Esophagus muscularis mucosa (tissue), 4 donors: ENCODE results near the gene MTM1. TPM values are rescaled to one million over a fixed set of nuclear protein-coding genes. Genes with fewer than 3 reads are reported as not detected.
A peak's percentile ranks its signal among the peaks of the same experiment; 100 is the strongest.

Source experiments
- DNase-seq: peaks from one replicate; pipeline ENCODE4 v3.0.0-alpha.2; 2017; ENCODE audit errors: extremely low spot score
- H3K27ac ChIP-seq, 4 donors: fragments of 200-600 bp; sonication (generic); replicated peaks in 1 of 4; 1 replicate in 3 of 4; 2 replicates in 1 of 4; pipeline ENCODE4 v1.5.1; 2016 to 2019; ENCODE audit warnings: mild to moderate bottlenecking in 1 of 4
- H3K27me3 ChIP-seq, 4 donors: fragments of 200-600 bp; sonication (generic); one replicate each; pipeline versions ENCODE4 v1.5.1 to v1.6.0; 2016 to 2019
- H3K36me3 ChIP-seq, 4 donors: fragments of 200-600 bp; sonication (generic); one replicate each; pipeline ENCODE4 v1.5.1; 2016 to 2019
- H3K4me1 ChIP-seq, 4 donors: fragments of 200-600 bp; sonication (generic); one replicate each; pipeline ENCODE4 v1.5.1; 2016 to 2019
- H3K4me3 ChIP-seq, 4 donors: fragments of 200-600 bp; sonication (generic); 1 replicate in 2 of 4; 2 replicates in 2 of 4; pipeline ENCODE4 v1.5.1; 2016 to 2019; ENCODE audit warnings: mild to moderate bottlenecking in 4 of 4, moderate library complexity in 1 of 4
- H3K9me3 ChIP-seq, 4 donors: fragments of 200-600 bp; sonication (generic); 1 replicate in 3 of 4; 2 replicates in 1 of 4; pipeline ENCODE4 v1.5.1; 2016 to 2019
- CTCF ChIP-seq, 3 experiments: fragments of 200-600 bp in 2 of 3; fragments of 450-650 bp in 1 of 3; sonication (generic) in 2 of 3; IDR thresholded peaks; one replicate each; pipeline ENCODE4 v1.5.1; 2017 to 2019; ENCODE audit warnings: antibody characterized with exemption in 3 of 3, mild to moderate bottlenecking in 2 of 3, moderate library complexity in 1 of 3
- EP300 ChIP-seq: sonication (generic); formaldehyde crosslinking; IDR thresholded peaks from one replicate; pipeline ENCODE4 v1.6.1; 2017; ENCODE audit warnings: antibody characterized with exemption
- POLR2A ChIP-seq: fragments of 450-650 bp; IDR thresholded peaks from one replicate; pipeline ENCODE4 v1.6.1; 2017; ENCODE audit warnings: antibody characterized with exemption, moderate library complexity, mild to moderate bottlenecking, low read depth
- POLR2AphosphoS5 ChIP-seq, 2 donors: sonication (generic); formaldehyde crosslinking; IDR thresholded peaks; one replicate each; pipeline ENCODE4 v1.6.1; 2017; ENCODE audit warnings: antibody characterized with exemption in 2 of 2
- WGBS: methylation state at CpG from one replicate; pipeline ENCODE4 v1.1.5; 2018; 5-methylcytosine and 5-hydroxymethylcytosine counted together
- intact Hi-C: fragments of 100-400 bp; cut with DNase I; formaldehyde crosslinking; loops from one replicate; pipeline ENCODE4 v1.15.1; 2023
- total RNA-seq, 4 donors: library from RNA; depleted of rRNA; stranded (reverse); fragments of >200 nt; gene quantifications; one replicate each; pipeline versions ENCODE4 v1.1.0 to v1.2.1, GENCODE V29; 2016

Gene MTM1
- 10 to 100 TPM in 3 of 4 donors, 1 to 10 TPM in 1; 7.9 to 15.5 (median 11.4) TPM for total RNA-seq

- no peaks in the 10 kb centered on the region for H3K27me3 ChIP-seq
- intact Hi-C loops: no loop called here
Observed at GRCh38 chrX:150568320-150569154, at the start of gene MTM1. Gene MTM1, plus strand, starts transcription at chrX:150568621. Its CDS starts 23,994 bp downstream, at chrX:150592615.

GRCh38 chrX:150522494-150522893, 45.9 kb upstream of the MTM1 start:
- H3K4me3 ChIP-seq: no peak overlapping the region
- H3K27me3 ChIP-seq: peaks cover 0 to 5% (median 0%) of the 10 kb centered on the region in 4 donors
- 75% methylated on average over 2 of the region's 2 CpGs for WGBS
- no peak overlapping the region for H3K27ac ChIP-seq
- TF ChIP-seq POLR2A (no peak), CTCF (IDR thresholded peaks at IDR 0.05) (no peak), POLR2AphosphoS5 (IDR thresholded peaks at IDR 0.05) (no peak), EP300 (no peak)
- no peaks in the 10 kb centered on the region for H3K36me3 ChIP-seq
- DNase-seq: no peak
- no peaks in the 10 kb centered on the region for H3K4me1 ChIP-seq
- intact Hi-C loops: no loop called here
- no peaks in the 10 kb centered on the region for H3K9me3 ChIP-seq

More at GRCh38 chrX:150568320-150569154, at the start of gene MTM1:
- H3K9me3 ChIP-seq: no peaks in the 10 kb centered on the region
- H3K36me3 ChIP-seq: no peaks in the 10 kb centered on the region
- peak within 1 kb of the TSS; percentile 84 to 90 (median 86) for H3K27ac ChIP-seq
- TF ChIP-seq POLR2A (no peak), POLR2AphosphoS5 (IDR thresholded peaks at IDR 0.05) (peak; percentile 76 to 78)
- 36% methylated on average over 35 of the region's 89 CpGs for WGBS
- DNase-seq: peak; percentile 97
- peak within 1 kb of the TSS; percentile 68 to 78 (median 74) for H3K4me3 ChIP-seq
- H3K4me1 ChIP-seq: peaks cover 3 to 33% (median 25%) of the 10 kb centered on the region in 4 donors

GRCh38 chrX:150525061-150525919, 43.1 kb upstream of the MTM1 start:
- TF ChIP-seq POLR2A: no peak
- TF ChIP-seq POLR2AphosphoS5 (IDR thresholded peaks at IDR 0.05): no peak
- TF ChIP-seq EP300: no peak
- TF ChIP-seq CTCF (IDR thresholded peaks at IDR 0.05): no peak
- no peak for DNase-seq
- no peak overlapping the region for H3K27ac ChIP-seq
- no peaks in the 10 kb centered on the region for H3K4me1 ChIP-seq
- H3K4me3 ChIP-seq: no peak overlapping the region
- intact Hi-C loops: no loop called here
- no peaks in the 10 kb centered on the region for H3K36me3 ChIP-seq
- H3K27me3 ChIP-seq: peaks cover 0 to 5% (median 0%) of the 10 kb centered on the region in 4 donors
- H3K9me3 ChIP-seq: no peaks in the 10 kb centered on the region
- WGBS: 73% methylated on average over 10 of the region's 10 CpGs

GRCh38 chrX:150526692-150527091, 41.7 kb upstream of the MTM1 start:
- Histone ChIP-seq H3K4me3 (no peak overlapping the region), H3K36me3 (no peaks in the 10 kb centered on the region), H3K27me3 (peaks cover 0 to 5% (median 0%) of the 10 kb centered on the region in 4 donors), H3K9me3 (no peaks in the 10 kb centered on the region), H3K4me1 (no peaks in the 10 kb centered on the region), H3K27ac (no peak overlapping the region)
- 70% methylated on average over 7 of the region's 7 CpGs for WGBS
- no peak for DNase-seq
- intact Hi-C loops: no loop called here
- TF ChIP-seq POLR2A (no peak), POLR2AphosphoS5 (IDR thresholded peaks at IDR 0.05) (no peak), EP300 (no peak), CTCF (IDR thresholded peaks at IDR 0.05) (no peak)

GRCh38 chrX:150527108-150527507, 41.3 kb upstream of the MTM1 start:
- TF ChIP-seq POLR2AphosphoS5 (IDR thresholded peaks at IDR 0.05): no peak
- no peaks in the 10 kb centered on the region for H3K36me3 ChIP-seq
- no peak overlapping the region for H3K4me3 ChIP-seq
- H3K9me3 ChIP-seq: no peaks in the 10 kb centered on the region
- 83% methylated on average over 3 of the region's 3 CpGs for WGBS
- H3K27me3 ChIP-seq: peaks cover 0 to 5% (median 0%) of the 10 kb centered on the region in 4 donors
- H3K4me1 ChIP-seq: no peaks in the 10 kb centered on the region
- no peak overlapping the region for H3K27ac ChIP-seq
- intact Hi-C loops: no loop called here
- DNase-seq: no peak
